GM23338 (cell line): ENCODE data around the gene LY6G6D.

Experiments
- CREB1 ChIP-seq: fragments of 250-450 bp; sonication (Bioruptor Pico); IDR thresholded peaks from 2 replicates; pipeline ENCODE4 v1.5.0; 2020; ENCODE audit warnings: low read depth, mild to moderate bottlenecking, moderate library complexity
- EZH2 ChIP-seq: fragments of 200-600 bp; sonication (generic); IDR thresholded peaks from one replicate; pipeline ENCODE4 v1.8.0; 2017; ENCODE audit warnings: antibody characterized with exemption, mild to moderate bottlenecking, low read depth; ENCODE audit not compliant: unreplicated experiment
- TF ChIP-seq, protein P1 (sequence below), 2 experiments: fragments of 200-600 bp in 1 of 2; sonication (generic) in 1 of 2; conservative IDR thresholded peaks; 2 replicates each; pipeline versions ENCODE4 v1.5.1 to v1.6.1; 2016 to 2017; ENCODE audit warnings: antibody characterized with exemption in 2 of 2, low read depth in 2 of 2, mild to moderate bottlenecking in 2 of 2, moderate library complexity in 1 of 2

- TF ChIP-seq CREB1 (CRISPR knock-in tag): no peak
- TF ChIP-seq EZH2: no peak
- TF ChIP-seq, protein P1, sequence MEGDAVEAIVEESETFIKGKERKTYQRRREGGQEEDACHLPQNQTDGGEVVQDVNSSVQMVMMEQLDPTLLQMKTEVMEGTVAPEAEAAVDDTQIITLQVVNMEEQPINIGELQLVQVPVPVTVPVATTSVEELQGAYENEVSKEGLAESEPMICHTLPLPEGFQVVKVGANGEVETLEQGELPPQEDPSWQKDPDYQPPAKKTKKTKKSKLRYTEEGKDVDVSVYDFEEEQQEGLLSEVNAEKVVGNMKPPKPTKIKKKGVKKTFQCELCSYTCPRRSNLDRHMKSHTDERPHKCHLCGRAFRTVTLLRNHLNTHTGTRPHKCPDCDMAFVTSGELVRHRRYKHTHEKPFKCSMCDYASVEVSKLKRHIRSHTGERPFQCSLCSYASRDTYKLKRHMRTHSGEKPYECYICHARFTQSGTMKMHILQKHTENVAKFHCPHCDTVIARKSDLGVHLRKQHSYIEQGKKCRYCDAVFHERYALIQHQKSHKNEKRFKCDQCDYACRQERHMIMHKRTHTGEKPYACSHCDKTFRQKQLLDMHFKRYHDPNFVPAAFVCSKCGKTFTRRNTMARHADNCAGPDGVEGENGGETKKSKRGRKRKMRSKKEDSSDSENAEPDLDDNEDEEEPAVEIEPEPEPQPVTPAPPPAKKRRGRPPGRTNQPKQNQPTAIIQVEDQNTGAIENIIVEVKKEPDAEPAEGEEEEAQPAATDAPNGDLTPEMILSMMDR (conservative IDR thresholded peaks at IDR 0.05; ENCODE audit: low read depth in 2 of 2): no peak
These were observed 9.2 kb upstream of the LY6G6D start for GRCh38 chr6:31705931-31706330.
